Brain microvascular endothelial cell (primary cell): ENCODE measurements around the gene IP6K3.

Experiments used
- DNase-seq: peaks from one replicate; pipeline ENCODE4 v3.0.0-alpha.2; 2020
- H3K27ac ChIP-seq: fragments of 250-450 bp; sonication (Bioruptor Pico); 2 replicates; pipeline ENCODE4 v1.5.1; 2020; ENCODE audit warnings: mild to moderate bottlenecking, moderate library complexity
- H3K27me3 ChIP-seq: fragments of 250-450 bp; sonication (Bioruptor Pico); replicated peaks from 2 replicates; pipeline ENCODE4 v1.5.1; 2020; ENCODE audit warnings: mild to moderate bottlenecking
- H3K36me3 ChIP-seq: fragments of 250-450 bp; sonication (Bioruptor Pico); replicated peaks from 2 replicates; pipeline ENCODE4 v1.5.1; 2020; ENCODE audit warnings: mild to moderate bottlenecking
- H3K4me3 ChIP-seq: 2 replicates; pipeline ENCODE4 v1.5.1; 2011; ENCODE audit warnings: low read depth, mild to moderate bottlenecking, control low read depth, low read length, moderate library complexity
- in situ Hi-C: cut with HindIII; loops from 2 replicates; pipeline ENCODE4 v1.10.0; 2017; ENCODE audit warnings: low sequenced_read_pairs, low pct_ligation_motif_present
- TF ChIP-seq, protein P1 (sequence below): IDR thresholded peaks from 2 replicates; pipeline ENCODE4 v1.5.1; 2011; ENCODE audit warnings: low read depth, mild to moderate bottlenecking, moderate library complexity, low read length, control low read depth, inconsistent platforms; ENCODE audit errors: missing control alignments

Gene IP6K3

DNA sequence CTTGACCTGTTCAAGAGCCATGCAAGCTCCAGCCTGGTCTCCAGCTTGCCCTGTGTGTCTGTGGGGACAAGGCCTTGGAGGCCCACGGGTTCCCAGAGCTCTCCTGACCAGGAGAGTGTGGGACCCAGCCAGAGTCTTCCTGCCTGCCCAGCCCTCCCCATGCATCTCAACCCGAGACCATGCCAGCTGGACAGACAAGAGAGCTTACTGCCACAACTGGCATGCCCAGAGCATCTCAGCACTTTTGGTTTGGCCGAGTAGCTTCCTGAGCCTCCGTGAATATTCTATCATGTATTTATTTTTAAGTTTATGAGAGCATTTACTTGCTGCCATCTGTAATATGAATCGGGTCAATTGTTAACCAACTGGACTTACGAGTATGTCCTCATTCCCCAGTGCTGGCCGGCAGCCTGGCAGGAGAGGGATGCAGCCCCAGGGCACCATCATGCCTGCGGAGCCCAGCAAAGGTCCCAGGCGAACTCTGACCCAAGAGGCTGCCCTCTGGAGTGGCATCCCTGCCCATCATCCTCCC is 14.9 kb downstream of the IP6K3 start:
- H3K36me3 ChIP-seq = no peaks in the 10 kb centered on the region

DNA sequence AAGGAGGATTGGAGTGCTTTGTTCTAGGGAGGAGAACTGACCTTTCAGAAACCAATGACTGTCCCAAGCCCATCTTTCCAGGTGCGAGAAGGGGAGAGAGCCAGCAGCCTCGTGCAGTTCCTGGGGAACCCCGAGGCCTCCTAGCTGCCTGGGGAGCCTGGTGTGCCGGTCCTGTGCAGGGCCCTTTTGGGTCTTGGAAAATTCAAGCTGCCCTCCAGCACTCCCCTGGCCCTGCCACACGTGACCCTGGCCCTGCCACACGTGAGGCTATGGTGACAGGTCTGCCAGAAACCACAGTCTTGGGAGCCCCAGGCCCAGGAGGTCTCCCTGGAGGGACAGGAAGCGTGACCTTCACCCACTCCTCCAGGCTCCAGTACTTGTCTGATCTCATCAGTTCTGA is 15.7 kb downstream of the IP6K3 start:
- in situ Hi-C loops = no loop called here
- DNase-seq = no peak
- TF ChIP-seq, protein P1, sequence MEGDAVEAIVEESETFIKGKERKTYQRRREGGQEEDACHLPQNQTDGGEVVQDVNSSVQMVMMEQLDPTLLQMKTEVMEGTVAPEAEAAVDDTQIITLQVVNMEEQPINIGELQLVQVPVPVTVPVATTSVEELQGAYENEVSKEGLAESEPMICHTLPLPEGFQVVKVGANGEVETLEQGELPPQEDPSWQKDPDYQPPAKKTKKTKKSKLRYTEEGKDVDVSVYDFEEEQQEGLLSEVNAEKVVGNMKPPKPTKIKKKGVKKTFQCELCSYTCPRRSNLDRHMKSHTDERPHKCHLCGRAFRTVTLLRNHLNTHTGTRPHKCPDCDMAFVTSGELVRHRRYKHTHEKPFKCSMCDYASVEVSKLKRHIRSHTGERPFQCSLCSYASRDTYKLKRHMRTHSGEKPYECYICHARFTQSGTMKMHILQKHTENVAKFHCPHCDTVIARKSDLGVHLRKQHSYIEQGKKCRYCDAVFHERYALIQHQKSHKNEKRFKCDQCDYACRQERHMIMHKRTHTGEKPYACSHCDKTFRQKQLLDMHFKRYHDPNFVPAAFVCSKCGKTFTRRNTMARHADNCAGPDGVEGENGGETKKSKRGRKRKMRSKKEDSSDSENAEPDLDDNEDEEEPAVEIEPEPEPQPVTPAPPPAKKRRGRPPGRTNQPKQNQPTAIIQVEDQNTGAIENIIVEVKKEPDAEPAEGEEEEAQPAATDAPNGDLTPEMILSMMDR = no peak
- Histone ChIP-seq H3K27me3 (peaks cover 2% of the 10 kb centered on the region), H3K4me3 (no peak overlapping the region), H3K27ac (no peak overlapping the region), H3K36me3 (no peaks in the 10 kb centered on the region)

More for the DNA sequence above, 14.9 kb downstream of the IP6K3 start:
- DNase-seq = no peak
- H3K27me3 ChIP-seq = no peaks in the 10 kb centered on the region
- in situ Hi-C loops = no loop called here
- H3K4me3 ChIP-seq = no peak overlapping the region
- H3K27ac ChIP-seq = no peak overlapping the region
- TF ChIP-seq, protein P1 = no peak

DNA sequence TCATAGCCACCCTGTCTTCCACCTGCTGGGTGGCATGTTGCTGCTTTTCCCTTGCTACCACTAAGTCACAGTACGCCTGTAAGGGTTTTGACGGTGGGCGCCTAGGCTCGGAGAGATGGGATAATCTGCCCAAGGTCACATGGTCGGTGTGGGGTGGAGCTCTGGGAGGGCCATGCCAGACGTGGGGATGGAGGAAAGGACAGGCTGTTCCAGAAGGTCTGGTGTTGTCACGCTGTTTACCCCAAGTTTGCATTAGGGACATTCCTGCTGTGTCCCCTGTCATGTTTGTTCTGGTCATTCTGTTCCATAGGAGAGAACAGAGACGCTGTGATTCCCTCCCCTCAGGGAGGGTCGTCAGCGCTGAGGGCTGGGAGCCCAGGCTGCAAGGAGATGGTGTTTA is 16.1 kb downstream of the IP6K3 start:
- TF ChIP-seq, protein P1 = no peak
- Histone ChIP-seq H3K36me3 (no peaks in the 10 kb centered on the region), H3K27ac (no peak overlapping the region), H3K4me3 (no peak overlapping the region), H3K27me3 (peaks cover 2% of the 10 kb centered on the region)
- in situ Hi-C loops = no loop called here
- DNase-seq = no peak

DNA sequence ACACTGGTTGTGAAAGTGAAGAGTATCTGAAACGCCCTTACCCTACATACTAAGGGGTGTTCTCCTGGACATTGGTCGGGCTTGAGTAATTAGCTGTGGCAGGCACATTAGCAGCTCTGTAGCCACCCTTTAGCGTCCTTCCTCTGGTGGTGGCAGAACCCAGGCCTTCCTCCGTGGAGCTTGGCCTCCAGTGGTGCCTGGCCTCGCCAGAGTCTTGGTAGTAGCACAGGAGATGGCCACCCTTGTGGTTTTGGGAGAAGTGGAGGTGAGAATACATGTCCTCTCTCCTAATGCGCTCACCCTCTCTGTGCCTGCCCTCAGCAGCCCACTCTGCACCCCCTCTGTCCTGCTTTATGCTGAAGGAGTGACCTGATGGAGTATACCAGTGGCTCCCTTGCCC is 17.6 kb downstream of the IP6K3 start:
- Histone ChIP-seq H3K4me3 (no peak overlapping the region), H3K27ac (no peak overlapping the region), H3K36me3 (no peaks in the 10 kb centered on the region), H3K27me3 (peaks cover 10% of the 10 kb centered on the region)
- DNase-seq = no peak
- in situ Hi-C loops = no loop called here
- TF ChIP-seq, protein P1 = no peak

DNA sequence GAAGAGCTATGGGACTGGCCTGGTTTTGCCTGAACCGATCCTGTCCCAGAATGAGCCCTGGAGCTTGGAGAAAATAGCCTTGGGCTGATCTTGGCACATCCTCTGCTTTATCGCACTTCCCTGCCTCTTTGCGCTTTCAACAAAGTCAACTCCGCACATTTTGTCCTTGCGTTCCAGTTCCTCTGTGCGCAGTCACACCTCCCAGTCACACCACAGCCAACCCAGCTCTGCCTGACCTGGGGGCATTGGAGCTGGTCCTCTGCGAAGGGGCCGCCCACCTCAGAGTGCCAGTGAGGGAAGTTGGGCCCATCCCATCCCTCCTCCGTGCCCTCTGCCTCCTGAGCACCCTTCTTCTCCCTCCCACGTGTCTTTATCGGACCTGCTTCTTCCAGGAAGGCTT is 18.3 kb downstream of the IP6K3 start:
- in situ Hi-C loops = no loop called here
- Histone ChIP-seq H3K27ac (no peak overlapping the region), H3K4me3 (no peak overlapping the region), H3K27me3 (peaks cover 16% of the 10 kb centered on the region), H3K36me3 (no peaks in the 10 kb centered on the region)
- TF ChIP-seq, protein P1 = no peak
- no peak for DNase-seq

DNA sequence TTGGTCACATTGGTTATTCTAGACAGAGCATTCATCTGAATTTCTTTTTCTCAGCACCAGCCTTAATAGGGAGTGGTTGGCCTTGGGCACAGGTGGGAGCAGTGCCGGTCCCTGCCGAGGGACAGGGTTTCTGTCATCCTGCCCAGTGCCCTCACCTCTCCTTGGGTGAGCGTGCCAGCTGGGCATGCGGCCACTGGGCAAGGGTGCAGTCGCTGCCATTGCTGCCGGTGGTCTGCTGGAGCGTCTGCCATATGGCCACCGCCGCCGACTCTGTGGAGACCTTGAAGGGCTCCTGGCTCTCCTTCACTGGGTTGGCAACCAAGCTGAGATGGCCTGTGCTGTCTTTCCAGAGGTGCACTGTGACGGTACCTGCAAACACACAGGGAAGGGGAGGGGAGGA is 18.8 kb downstream of the IP6K3 start:
- in situ Hi-C loops = no loop called here
- no peaks in the 10 kb centered on the region for H3K36me3 ChIP-seq
- no peak for DNase-seq
- TF ChIP-seq, protein P1 = no peak
- H3K27me3 ChIP-seq = peaks cover 20% of the 10 kb centered on the region
- H3K4me3 ChIP-seq = no peak overlapping the region
- no peak overlapping the region for H3K27ac ChIP-seq
